ENCODE data around the gene R3HDM2. TPM values are rescaled to one million over a fixed set of nuclear protein-coding genes. Genes with fewer than 3 reads are reported as not detected.
A peak's percentile ranks its signal among the peaks of the same experiment; 100 is the strongest.

The R3HDM2 gene
- total and polyA plus RNA-seq, 2 donors (not counting 1 experiment from before 2014, with no cell fraction given): 104 to 129 TPM

- peaks cover 8% of the 10 kb centered on the region for H4K20me1 ChIP-seq (ENCODE audit: control insufficient read depth, insufficient read depth, low read length, poor library complexity, severe bottlenecking)
- TF ChIP-seq EZH2 (IDR thresholded peaks at IDR 0.05; ENCODE audit: borderline replicate concordance, insufficient read depth, low read depth, low read length, poor library complexity, severe bottlenecking) (no peak), CTCF (IDR thresholded peaks at IDR 0.05) (no peak)
- ATAC-seq (ENCODE audit: low read depth) (peak; percentile 1), DNase-seq (no peak)
- peaks cover 0 to 18% (median 0%) of the 10 kb centered on the region in 3 donors for H3K9me3 ChIP-seq (ENCODE audit: control extremely low read depth in 1 of 3, control insufficient read depth in 2 of 3, insufficient read depth in 1 of 3, low read length in 2 of 3)
- ChIA-PET CTCF (interaction anchor here (0.6 to 31.1 kb wide), 26 partner anchors 10 to 218 kb away, joined by 3 to 838 read pairs (median 5); partner anchors contain the start of genes GLI1, LRP1, NEMP1 and NXPH4), POLR2A (interaction anchor here (0.6 to 11.2 kb wide), 8 partner anchors 9 to 216 kb away, joined by 4 to 110 read pairs (median 8); partner anchors contain the start of genes NXPH4 and SHMT2)
- H3K4me1 ChIP-seq (ENCODE audit: control insufficient read depth in 2 of 2, insufficient read depth in 2 of 2, low read length in 2 of 2): peaks cover 61 to 69% of the 10 kb centered on the region in 2 donors
- intact Hi-C loops (cut with micrococcal nuclease): loop anchor here (5.0 kb wide), 2 partner anchors 130 to 175 kb away; partner anchors contain the start of gene STAT6
- no peak overlapping the region for H2AFZ ChIP-seq (ENCODE audit: insufficient read depth, low read depth, low read length, poor library complexity, severe bottlenecking)
- H3K4me2 ChIP-seq (replicated peaks; ENCODE audit: low read depth, low read length, poor library complexity, severe bottlenecking): peak overlapping the region; percentile 95
- Mint-ChIP-seq H3K27ac (peak overlapping the region; percentile 92), H3K27me3 (peaks cover 10% of the 10 kb centered on the region), H3K9me3 (ENCODE audit: insufficient read depth) (no peaks in the 10 kb centered on the region), H3K4me3 (peak overlapping the region; percentile 89), H3K4me1 (peaks cover 62% of the 10 kb centered on the region)
- peaks cover 6% of the 10 kb centered on the region for H3K79me2 ChIP-seq (ENCODE audit: control insufficient read depth, insufficient read depth, low read length)
- H3K27me3 ChIP-seq (replicated peaks in 1 of 4; ENCODE audit: control extremely low read depth in 1 of 4, control insufficient read depth in 3 of 4, insufficient read depth in 4 of 4, low read length in 3 of 4): peaks cover 0 to 63% (median 29%) of the 10 kb centered on the region in 4 experiments
- H3K4me3 ChIP-seq (ENCODE audit: control extremely low read depth in 1 of 5, extremely low read depth in 1 of 5, insufficient read depth in 1 of 5, low read depth in 2 of 5, low read length in 4 of 5): peak overlapping the region in 4 of 5 experiments; percentile 35 to 58 (median 47)
- peak overlapping the region; percentile 55 for H3K9ac ChIP-seq (ENCODE audit: low read length)
- H3K36me3 ChIP-seq (replicated peaks in 1 of 2; ENCODE audit: control extremely low read depth in 1 of 2, control insufficient read depth in 1 of 2, extremely low read depth in 1 of 2, insufficient read depth in 2 of 2, low read length in 1 of 2): no peaks in the 10 kb centered on the region
- H3K27ac ChIP-seq (ENCODE audit: low read length in 2 of 2): peak overlapping the region in 1 of 2 donors; percentile 13
- WGBS (ENCODE audit: insufficient coverage): under 1% methylated on average over 17 of the region's 18 CpGs
Measured at GRCh38 chr12:57242329-57242690, 188.5 kb downstream of the R3HDM2 start.

All from B cell (primary cell).